H1 (cell line): Measurements from ENCODE around the gene ARSK. TPM values are rescaled to one million over a fixed set of nuclear protein-coding genes. Genes with fewer than 3 reads are reported as not detected.

Experiments used
- CTCF ChIA-PET: fragments of 300-600 bp; sonication (Branson Sonifier 250); formaldehyde crosslinking; loops from one replicate; lab custom pipeline; 2021; ENCODE audit not compliant: partially characterized antibody; lab: Charles Lee
- POLR2A ChIA-PET: fragments of 300-600 bp; sonication (Branson Sonifier 250); formaldehyde crosslinking; loops from one replicate; lab custom pipeline; 2021; ENCODE audit warnings: inconsistent platforms; ENCODE audit not compliant: partially characterized antibody; lab: Charles Lee
- DNase-seq, 2 experiments: peaks; one replicate each; pipeline versions ENCODE4 v3.0.0 to v3.0.0-alpha.2; 2010 to 2022; ENCODE audit warnings: low spot score in 2 of 2, low read depth in 1 of 2, mixed read lengths in 1 of 2
- FAIRE-seq: peaks from 2 replicates; lab custom pipeline; 2011; peaks lifted over from hg19 to GRCh38; lab: Jason Lieb, UNC
- H2AFZ ChIP-seq: 2 replicates; pipeline ENCODE4 v1.8.1; 2012; ENCODE audit warnings: low read length, inconsistent platforms
- H2AK5ac ChIP-seq: 2 replicates; pipeline ENCODE4 v1.6.1; 2013; ENCODE audit warnings: low read depth, low read length
- H2BK120ac ChIP-seq: replicated peaks from 2 replicates; pipeline ENCODE3; 2013; ENCODE audit warnings: low read depth, low read length, inconsistent platforms
- H2BK12ac ChIP-seq: 2 replicates; pipeline ENCODE4 v1.6.1; 2013; ENCODE audit warnings: low read depth, low read length
- H2BK15ac ChIP-seq: 2 replicates; pipeline ENCODE4 v1.6.1; 2013; ENCODE audit warnings: low read length
- H2BK20ac ChIP-seq: 2 replicates; pipeline ENCODE4 v1.6.1; 2013; ENCODE audit warnings: low read length
- H2BK5ac ChIP-seq: 2 replicates; pipeline ENCODE4 v1.6.1; 2013; ENCODE audit warnings: low read depth, low read length
- H3K14ac ChIP-seq: 2 replicates; pipeline ENCODE4 v1.6.1; 2013; ENCODE audit warnings: inconsistent platforms; ENCODE audit not compliant: insufficient read length
- H3K18ac ChIP-seq: 2 replicates; pipeline ENCODE4 v1.6.1; 2013; ENCODE audit warnings: low read length; ENCODE audit errors: extremely low read depth
- H3K23ac ChIP-seq: 2 replicates; pipeline ENCODE4 v1.6.1; 2013; ENCODE audit warnings: inconsistent platforms; ENCODE audit not compliant: insufficient read length
- H3K23me2 ChIP-seq: 2 replicates; pipeline ENCODE4 v1.6.1; 2013; ENCODE audit warnings: low read depth, low read length
- H3K27ac ChIP-seq: 2 replicates; pipeline ENCODE4 v1.6.1; 2011; ENCODE audit warnings: low read depth, low read length, inconsistent platforms
- H3K27me3 ChIP-seq, 4 experiments: replicated peaks in 1 of 4; 1 replicate in 1 of 4; 2 replicates in 3 of 4; pipeline versions ENCODE4 v1.6.1 to v1.8.1; 2011 to 2013; ENCODE audit warnings: low read length in 3 of 4, mild to moderate bottlenecking in 3 of 4, inconsistent platforms in 2 of 4, mixed read lengths in 2 of 4, moderate library complexity in 1 of 4; ENCODE audit not compliant: control insufficient read depth in 3 of 4, insufficient read depth in 3 of 4; ENCODE audit errors: extremely low read depth in 1 of 4
- H3K36me3 ChIP-seq, 4 experiments: 2 replicates each; pipeline versions ENCODE4 v1.6.1 to v1.8.1; 2011 to 2013; ENCODE audit warnings: mild to moderate bottlenecking in 4 of 4, low read length in 3 of 4, moderate library complexity in 2 of 4, control low read depth in 1 of 4, inconsistent platforms in 1 of 4; ENCODE audit not compliant: insufficient read depth in 4 of 4, control insufficient read depth in 2 of 4
- H3K4ac ChIP-seq: replicated peaks from 2 replicates; pipeline ENCODE3; 2013; ENCODE audit warnings: low read length, low read depth, mixed read lengths, inconsistent platforms; ENCODE audit not compliant: insufficient read length
- H3K4me1 ChIP-seq, 4 experiments: replicated peaks in 1 of 4; 1 replicate in 1 of 4; 2 replicates in 3 of 4; pipeline versions ENCODE4 v1.6.1 to v1.8.1; 2011 to 2013; ENCODE audit warnings: low read length in 3 of 4, inconsistent platforms in 2 of 4, mixed read lengths in 1 of 4; ENCODE audit not compliant: insufficient read depth in 4 of 4, control insufficient read depth in 3 of 4
- H3K4me2 ChIP-seq, 2 experiments: 2 replicates each; pipeline versions ENCODE4 v1.6.1 to v1.8.1; 2011 to 2013; ENCODE audit warnings: low read depth in 2 of 2, low read length in 2 of 2, control low read depth in 1 of 2, inconsistent platforms in 1 of 2, mild to moderate bottlenecking in 1 of 2; ENCODE audit not compliant: insufficient read depth in 1 of 2
- H3K4me3 ChIP-seq, 4 experiments: fragments of 200-600, 300-600 bp in 1 of 4; sonication (generic), shearing (Covaris generic), sonication (Bioruptor Twin) in 1 of 4; 2 replicates each; pipeline versions ENCODE4 v1.5.1 to v1.8.1; 2011 to 2016; ENCODE audit warnings: low read length in 4 of 4, low read depth in 3 of 4, control low read depth in 2 of 4, inconsistent platforms in 2 of 4, mild to moderate bottlenecking in 2 of 4, mixed read lengths in 1 of 4, moderate library complexity in 1 of 4; ENCODE audit not compliant: insufficient read depth in 2 of 4; ENCODE audit errors: extremely low read depth in 1 of 4
- H3K56ac ChIP-seq: replicated peaks from 2 replicates; pipeline ENCODE3; 2013; ENCODE audit warnings: low read depth, mild to moderate bottlenecking, mixed read lengths, low read length, inconsistent platforms; ENCODE audit not compliant: insufficient read length
- H3K79me1 ChIP-seq: 2 replicates; pipeline ENCODE4 v1.6.1; 2013; ENCODE audit warnings: low read depth, low read length, control low read depth
- H3K79me2 ChIP-seq, 2 experiments: 2 replicates each; pipeline versions ENCODE4 v1.6.1 to v1.8.1; 2012 to 2013; ENCODE audit warnings: low read length in 2 of 2, mild to moderate bottlenecking in 2 of 2, inconsistent platforms in 1 of 2; ENCODE audit not compliant: insufficient read depth in 2 of 2, control insufficient read depth in 1 of 2
- H3K9ac ChIP-seq, 4 experiments: replicated peaks in 1 of 4; 1 replicate in 1 of 4; 2 replicates in 3 of 4; pipeline versions ENCODE4 v1.6.1 to v1.8.1; 2011 to 2013; ENCODE audit warnings: low read depth in 3 of 4, low read length in 3 of 4, control low read depth in 2 of 4, mild to moderate bottlenecking in 2 of 4, moderate library complexity in 2 of 4, inconsistent platforms in 1 of 4; ENCODE audit errors: extremely low read depth in 1 of 4
- H3K9me3 ChIP-seq, 2 experiments: 2 replicates each; pipeline versions ENCODE4 v1.6.1 to v1.8.1; 2012 to 2013; ENCODE audit warnings: mild to moderate bottlenecking in 2 of 2, moderate library complexity in 2 of 2, control low read depth in 1 of 2, inconsistent platforms in 1 of 2, low read depth in 1 of 2, low read length in 1 of 2, mixed read lengths in 1 of 2; ENCODE audit not compliant: insufficient read depth in 2 of 2
- H4K20me1 ChIP-seq, 2 experiments: replicated peaks in 1 of 2; 2 replicates each; pipeline versions ENCODE3 to v1.8.1; 2011 to 2013; ENCODE audit warnings: inconsistent platforms in 2 of 2, low read length in 2 of 2, mild to moderate bottlenecking in 1 of 2; ENCODE audit not compliant: insufficient read depth in 2 of 2, control insufficient read depth in 1 of 2
- H4K5ac ChIP-seq: 2 replicates; pipeline ENCODE4 v1.6.1; 2013; ENCODE audit warnings: low read length, low read depth, mixed read lengths, inconsistent platforms; ENCODE audit not compliant: insufficient read length
- H4K8ac ChIP-seq: 2 replicates; pipeline ENCODE4 v1.8.0; 2013; ENCODE audit warnings: mild to moderate bottlenecking, moderate library complexity, low read length, inconsistent platforms; ENCODE audit not compliant: insufficient read depth; ENCODE audit errors: extremely low read depth
- H4K91ac ChIP-seq: replicated peaks from 2 replicates; pipeline ENCODE3; 2013; ENCODE audit warnings: low read length, mixed read lengths, inconsistent platforms; ENCODE audit not compliant: insufficient read length
- ASH2L ChIP-seq: fragments of 200-600, 300-600 bp; sonication (generic); IDR thresholded peaks from one replicate; pipeline ENCODE4 v1.7.1; 2017; ENCODE audit warnings: low read length
- ATF3 ChIP-seq: IDR thresholded peaks from 2 replicates; pipeline ENCODE4 v1.6.1; 2011; ENCODE audit warnings: low read depth, mild to moderate bottlenecking, low read length; ENCODE audit not compliant: insufficient read depth
- CHD1 ChIP-seq: IDR thresholded peaks from 2 replicates; pipeline ENCODE4 v1.6.1; 2012; ENCODE audit warnings: low read depth, low read length, improper control_type of control experiment
- CREB1 ChIP-seq: IDR thresholded peaks from 2 replicates; pipeline ENCODE4 v1.6.1; 2012; ENCODE audit warnings: inconsistent platforms
- CTCF ChIP-seq, 3 experiments: IDR thresholded peaks; 1 replicate in 2 of 3; 2 replicates in 1 of 3; pipeline versions ENCODE4 v1.5.1 to v1.6.1; 2011; ENCODE audit warnings: low read length in 3 of 3, mild to moderate bottlenecking in 3 of 3, inconsistent platforms in 2 of 3, low read depth in 1 of 3, moderate library complexity in 1 of 3; ENCODE audit not compliant: insufficient read depth in 1 of 3; ENCODE audit errors: control extremely low read depth in 1 of 3
- JUN ChIP-seq: IDR thresholded peaks from 2 replicates; pipeline ENCODE4 v1.6.1; 2011; ENCODE audit warnings: low read depth, mild to moderate bottlenecking, improper control_type of control experiment, low read length
- NANOG ChIP-seq: IDR thresholded peaks from 2 replicates; pipeline ENCODE4 v1.6.1; 2011; ENCODE audit warnings: low read length, low read depth, mild to moderate bottlenecking, inconsistent platforms; ENCODE audit not compliant: insufficient read depth, poor library complexity, severe bottlenecking
- RXRA ChIP-seq: IDR thresholded peaks from 2 replicates; pipeline ENCODE4 v1.6.1; 2011; ENCODE audit warnings: low read depth, mild to moderate bottlenecking, low read length, moderate library complexity; ENCODE audit not compliant: insufficient read depth
- SIX5 ChIP-seq: IDR thresholded peaks from 2 replicates; pipeline ENCODE4 v1.6.1; 2011; ENCODE audit warnings: mild to moderate bottlenecking, low read depth, low read length
- ZNF274 ChIP-seq: IDR thresholded peaks from 2 replicates; pipeline ENCODE4 v1.7.0; 2012; ENCODE audit warnings: low read length, borderline replicate concordance; ENCODE audit errors: extremely low read depth
- WGBS, 2 experiments: shearing (Covaris generic) in 1 of 2; methylation state at CpG; one replicate each; pipeline versions ENCODE4 v1.1.6 to v1.1.7; 2013 to 2015; ENCODE audit warnings: low lambda C conversion rate in 2 of 2, mixed read lengths in 2 of 2, inconsistent platforms in 1 of 2, low coverage in 1 of 2, missing lambda C conversion rate in 1 of 2; ENCODE audit not compliant: insufficient replicate concordance in 2 of 2, insufficient coverage in 1 of 2, insufficient read length in 1 of 2; ENCODE audit errors: extremely low coverage in 1 of 2, missing lambda C conversion rate in 1 of 2; 5-methylcytosine and 5-hydroxymethylcytosine counted together
- polyA plus RNA-seq, 7 experiments: library from polyadenylated mRNA; depleted of rRNA in 3 of 7; stranded (reverse) in 5 of 7; unstranded in 2 of 7; fragments of >200 nt in 5 of 7; fragments of 200-250 nt in 2 of 7; gene quantifications; 1 replicate in 5 of 7; 2 replicates in 1 of 7; 4 replicates in 1 of 7; pipeline versions ENCODE4 v1.2.1 to v1.2.3, GENCODE V29; 2011 to 2013; ENCODE audit warnings: missing spikeins in 2 of 7, mixed read lengths in 2 of 7
- total RNA-seq: library from RNA; stranded (reverse); fragmentation: NEBNext Ultra II Directional; extraction: Animal tissue kit (Norgen Biotek cat#: 25700); gene quantifications from 2 replicates; pipeline ENCODE4 v1.2.1, GENCODE V29; 2021

The ARSK gene
- total and polyA plus RNA-seq, 2 of the 8 experiments (the other 6 are each of a cell fraction or from before 2014, with no cell fraction given): 8.4 to 14.1 TPM

GRCh38 chr5:95564450-95564849 lies 9.5 kb downstream of the ARSK start:
- Histone ChIP-seq H2BK15ac (no peak overlapping the region), H3K14ac (no peak overlapping the region), H3K9me3 (no peaks in the 10 kb centered on the region), H2AFZ (no peak overlapping the region), H2BK20ac (no peak overlapping the region), H2BK5ac (no peak overlapping the region), H3K23ac (no peak overlapping the region), H3K79me1 (no peaks in the 10 kb centered on the region), H3K9ac (no peak overlapping the region), H3K23me2 (no peaks in the 10 kb centered on the region), H3K18ac (no peak overlapping the region), H4K91ac (no peak overlapping the region), H3K4me1 (no peaks in the 10 kb centered on the region), H3K4me2 (no peak overlapping the region), H4K5ac (no peak overlapping the region), H2BK12ac (no peak overlapping the region), H4K8ac (no peak overlapping the region), H3K4me3 (no peak overlapping the region), H3K4ac (no peak overlapping the region), H2AK5ac (no peak overlapping the region), H3K79me2 (peaks cover 0 to 2% of the 10 kb centered on the region in 2 experiments; a peak in 1 of 4 replicates), H3K27ac (no peak overlapping the region), H2BK120ac (no peak overlapping the region), H4K20me1 (peaks cover 0 to 2% of the 10 kb centered on the region in 2 experiments), H3K36me3 (peaks cover 0 to 7% (median 0%) of the 10 kb centered on the region in 4 experiments; a peak in 2 of 8 replicates), H3K27me3 (no peaks in the 10 kb centered on the region), H3K56ac (no peak overlapping the region)
- no peak for FAIRE-seq
- CTCF ChIA-PET: interaction anchor here (0.6 to 1.2 kb wide), 4 partner anchors 24 to 103 kb away, joined by 3 read pairs; no protein-coding TSS in a partner anchor
- no peak for DNase-seq
- WGBS, 2 experiments: 92 to 100% methylated on average over 1 to 4 of the region's 4 CpGs
- POLR2A ChIA-PET: no interaction called here
- TF ChIP-seq SIX5: no peak
- no peak for TF ChIP-seq ASH2L
- TF ChIP-seq ZNF274: no peak
- no peak for TF ChIP-seq CREB1
- TF ChIP-seq JUN: no peak
- no peak for TF ChIP-seq NANOG
- TF ChIP-seq CHD1: no peak
- no peak for TF ChIP-seq CTCF (IDR thresholded peaks at IDR 0.05; ENCODE audit: control extremely low read depth in 1 of 3, insufficient read depth in 1 of 3, low read depth in 1 of 3, low read length in 3 of 3)
- TF ChIP-seq ATF3: no peak
- TF ChIP-seq RXRA: no peak
